ENCODE data around the gene STON2.

The STON2 gene

GRCh38 chr14:81337073-81337472, 63.1 kb downstream of the STON2 start:
- H3K36me3 ChIP-seq (ENCODE audit: control insufficient read depth, insufficient read depth, low read length), result no peaks in the 10 kb centered on the region
- H3K4me3 ChIP-seq (ENCODE audit: low read length), result no peak overlapping the region
- H3K4me1 ChIP-seq (ENCODE audit: control insufficient read depth, insufficient read depth, low read length), result no peaks in the 10 kb centered on the region
- no CpG with 5 or more reads among the region's 4 CpGs for WGBS (ENCODE audit: insufficient coverage, insufficient read length)
- no peak overlapping the region for H3K27ac ChIP-seq (ENCODE audit: low read length)
- no peaks in the 10 kb centered on the region for H3K9me3 ChIP-seq (ENCODE audit: control insufficient read depth, insufficient read depth, low read length)
- no peak for DNase-seq (ENCODE audit: low read depth, low spot score)
- H3K27me3 ChIP-seq (ENCODE audit: control insufficient read depth, insufficient read depth, low read length), result no peaks in the 10 kb centered on the region

GRCh38 chr14:81336009-81336408, 64.1 kb downstream of the STON2 start:
- H3K9me3 ChIP-seq (ENCODE audit: control insufficient read depth, insufficient read depth, low read length), result no peaks in the 10 kb centered on the region
- H3K4me1 ChIP-seq (ENCODE audit: control insufficient read depth, insufficient read depth, low read length), result no peaks in the 10 kb centered on the region
- H3K27ac ChIP-seq (ENCODE audit: low read length), result no peak overlapping the region
- H3K36me3 ChIP-seq (ENCODE audit: control insufficient read depth, insufficient read depth, low read length), result no peaks in the 10 kb centered on the region
- no peak for DNase-seq (ENCODE audit: low read depth, low spot score)
- no peaks in the 10 kb centered on the region for H3K27me3 ChIP-seq (ENCODE audit: control insufficient read depth, insufficient read depth, low read length)
- no peak overlapping the region for H3K4me3 ChIP-seq (ENCODE audit: low read length)
- no CpG with 5 or more reads among the region's 3 CpGs for WGBS (ENCODE audit: insufficient coverage, insufficient read length)

GRCh38 chr14:81332725-81333124, 67.4 kb downstream of the STON2 start:
- H3K27ac ChIP-seq (ENCODE audit: low read length), result no peak overlapping the region
- no peak for DNase-seq (ENCODE audit: low read depth, low spot score)
- WGBS (ENCODE audit: insufficient coverage, insufficient read length), result no CpG with 5 or more reads among the region's 1 CpG
- H3K36me3 ChIP-seq (ENCODE audit: control insufficient read depth, insufficient read depth, low read length), result no peaks in the 10 kb centered on the region
- no peaks in the 10 kb centered on the region for H3K27me3 ChIP-seq (ENCODE audit: control insufficient read depth, insufficient read depth, low read length)
- H3K4me3 ChIP-seq (ENCODE audit: low read length), result no peak overlapping the region
- no peaks in the 10 kb centered on the region for H3K4me1 ChIP-seq (ENCODE audit: control insufficient read depth, insufficient read depth, low read length)
- H3K9me3 ChIP-seq (ENCODE audit: control insufficient read depth, insufficient read depth, low read length), result no peaks in the 10 kb centered on the region

GRCh38 chr14:81331229-81332021, 68.7 kb downstream of the STON2 start:
- WGBS (ENCODE audit: insufficient coverage, insufficient read length), result no CpG with 5 or more reads among the region's 4 CpGs
- H3K9me3 ChIP-seq (ENCODE audit: control insufficient read depth, insufficient read depth, low read length), result no peaks in the 10 kb centered on the region
- H3K27ac ChIP-seq (ENCODE audit: low read length), result no peak overlapping the region
- H3K4me1 ChIP-seq (ENCODE audit: control insufficient read depth, insufficient read depth, low read length), result no peaks in the 10 kb centered on the region
- DNase-seq (ENCODE audit: low read depth, low spot score), result no peak
- H3K27me3 ChIP-seq (ENCODE audit: control insufficient read depth, insufficient read depth, low read length), result no peaks in the 10 kb centered on the region
- no peaks in the 10 kb centered on the region for H3K36me3 ChIP-seq (ENCODE audit: control insufficient read depth, insufficient read depth, low read length)
- no peak overlapping the region for H3K4me3 ChIP-seq (ENCODE audit: low read length)

- H3K4me1 ChIP-seq (ENCODE audit: control insufficient read depth, insufficient read depth, low read length), result no peaks in the 10 kb centered on the region
- H3K9me3 ChIP-seq (ENCODE audit: control insufficient read depth, insufficient read depth, low read length), result no peaks in the 10 kb centered on the region
- no peak for DNase-seq (ENCODE audit: low read depth, low spot score)
- H3K4me3 ChIP-seq (ENCODE audit: low read length), result no peak overlapping the region
- no CpG with 5 or more reads among the region's 3 CpGs for WGBS (ENCODE audit: insufficient coverage, insufficient read length)
- H3K27me3 ChIP-seq (ENCODE audit: control insufficient read depth, insufficient read depth, low read length), result no peaks in the 10 kb centered on the region
- no peaks in the 10 kb centered on the region for H3K36me3 ChIP-seq (ENCODE audit: control insufficient read depth, insufficient read depth, low read length)
- no peak overlapping the region for H3K27ac ChIP-seq (ENCODE audit: low read length)
Observed at GRCh38 chr14:81330619-81331122, 69.5 kb downstream of the STON2 start.

- Histone ChIP-seq H3K4me1 (ENCODE audit: control insufficient read depth, insufficient read depth, low read length) (no peaks in the 10 kb centered on the region), H3K4me3 (ENCODE audit: low read length) (no peak overlapping the region), H3K36me3 (ENCODE audit: control insufficient read depth, insufficient read depth, low read length) (no peaks in the 10 kb centered on the region), H3K9me3 (ENCODE audit: control insufficient read depth, insufficient read depth, low read length) (no peaks in the 10 kb centered on the region), H3K27ac (ENCODE audit: low read length) (no peak overlapping the region), H3K27me3 (ENCODE audit: control insufficient read depth, insufficient read depth, low read length) (no peaks in the 10 kb centered on the region)
- DNase-seq (ENCODE audit: low read depth, low spot score), result no peak
- WGBS (ENCODE audit: insufficient coverage, insufficient read length), result no CpG with 5 or more reads among the region's 9 CpGs
Observed at GRCh38 chr14:81329640-81330381, 70.3 kb downstream of the STON2 start.

- no CpG with 5 or more reads among the region's 2 CpGs for WGBS (ENCODE audit: insufficient coverage, insufficient read length)
- Histone ChIP-seq H3K4me3 (ENCODE audit: low read length) (no peak overlapping the region), H3K4me1 (ENCODE audit: control insufficient read depth, insufficient read depth, low read length) (no peaks in the 10 kb centered on the region; the same call in 1 of the 2 replicates), H3K27me3 (ENCODE audit: control insufficient read depth, insufficient read depth, low read length) (no peaks in the 10 kb centered on the region), H3K9me3 (ENCODE audit: control insufficient read depth, insufficient read depth, low read length) (no peaks in the 10 kb centered on the region), H3K36me3 (ENCODE audit: control insufficient read depth, insufficient read depth, low read length) (no peaks in the 10 kb centered on the region), H3K27ac (ENCODE audit: low read length) (no peak overlapping the region)
- no peak for DNase-seq (ENCODE audit: low read depth, low spot score)
Observed at GRCh38 chr14:81326451-81326850, 73.7 kb downstream of the STON2 start.

GRCh38 chr14:81324011-81324410, 76.1 kb downstream of the STON2 start:
- H3K4me3 ChIP-seq (ENCODE audit: low read length), result no peak overlapping the region
- peak; percentile 29 for DNase-seq (ENCODE audit: low read depth, low spot score)
- no CpG with 5 or more reads among the region's 11 CpGs for WGBS (ENCODE audit: insufficient coverage, insufficient read length)

GRCh38 chr14:81323093-81323492, 77.0 kb downstream of the STON2 start:
- no peak overlapping the region for H3K27ac ChIP-seq (ENCODE audit: low read length)
- no peaks in the 10 kb centered on the region for H3K9me3 ChIP-seq (ENCODE audit: control insufficient read depth, insufficient read depth, low read length)
- no peak overlapping the region for H3K4me3 ChIP-seq (ENCODE audit: low read length)
- no peaks in the 10 kb centered on the region; the same call in 1 of the 2 replicates for H3K4me1 ChIP-seq (ENCODE audit: control insufficient read depth, insufficient read depth, low read length)
- DNase-seq (ENCODE audit: low read depth, low spot score), result no peak
- no peaks in the 10 kb centered on the region for H3K27me3 ChIP-seq (ENCODE audit: control insufficient read depth, insufficient read depth, low read length)
- no CpG with 5 or more reads among the region's 2 CpGs for WGBS (ENCODE audit: insufficient coverage, insufficient read length)
- no peaks in the 10 kb centered on the region for H3K36me3 ChIP-seq (ENCODE audit: control insufficient read depth, insufficient read depth, low read length)

More at GRCh38 chr14:81324011-81324410, 76.1 kb downstream of the STON2 start:
- H3K4me1 ChIP-seq (ENCODE audit: control insufficient read depth, insufficient read depth, low read length), result no peaks in the 10 kb centered on the region; the same call in 1 of the 2 replicates
- no peaks in the 10 kb centered on the region for H3K27me3 ChIP-seq (ENCODE audit: control insufficient read depth, insufficient read depth, low read length)
- no peaks in the 10 kb centered on the region for H3K9me3 ChIP-seq (ENCODE audit: control insufficient read depth, insufficient read depth, low read length)
- H3K27ac ChIP-seq (ENCODE audit: low read length), result no peak overlapping the region
- H3K36me3 ChIP-seq (ENCODE audit: control insufficient read depth, insufficient read depth, low read length), result no peaks in the 10 kb centered on the region

GRCh38 chr14:81319946-81320345, 80.2 kb downstream of the STON2 start:
- WGBS (ENCODE audit: insufficient coverage, insufficient read length), result no CpG with 5 or more reads among the region's 3 CpGs
- H3K27ac ChIP-seq (ENCODE audit: low read length), result no peak overlapping the region

More at GRCh38 chr14:81319946-81320345, 80.2 kb downstream of the STON2 start:
- no peaks in the 10 kb centered on the region for H3K9me3 ChIP-seq (ENCODE audit: control insufficient read depth, insufficient read depth, low read length)
- H3K27me3 ChIP-seq (ENCODE audit: control insufficient read depth, insufficient read depth, low read length), result no peaks in the 10 kb centered on the region
- H3K4me1 ChIP-seq (ENCODE audit: control insufficient read depth, insufficient read depth, low read length), result no peaks in the 10 kb centered on the region; the same call in 1 of the 2 replicates
- no peak overlapping the region for H3K4me3 ChIP-seq (ENCODE audit: low read length)
- no peaks in the 10 kb centered on the region for H3K36me3 ChIP-seq (ENCODE audit: control insufficient read depth, insufficient read depth, low read length)
- no peak for DNase-seq (ENCODE audit: low read depth, low spot score)

Data from iPS DF 6.9 (cell line).